ENCODE results near the gene C11orf65.

Gene C11orf65

DNA sequence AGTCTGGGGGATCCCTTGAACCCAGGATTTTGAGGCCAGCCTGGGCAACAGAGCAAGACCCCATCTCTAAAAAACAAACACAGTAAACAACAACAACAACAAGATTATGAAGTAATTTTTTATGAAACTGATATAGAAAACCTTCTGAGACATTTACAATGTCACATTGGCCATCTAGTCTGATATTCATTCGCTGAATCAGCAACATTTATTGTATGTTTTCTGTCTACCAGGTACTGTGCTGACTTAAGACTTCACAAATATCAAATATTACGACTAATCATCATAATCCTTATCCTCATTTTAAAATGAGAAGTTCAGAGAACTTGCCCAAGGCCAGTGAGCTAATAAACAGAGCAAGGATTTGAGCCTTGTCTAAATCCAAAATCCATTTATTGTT, 123.6 kb downstream of the C11orf65 start:
- no peak for TF ChIP-seq ZFX (IDR thresholded peaks at IDR 0.05; ENCODE audit: borderline replicate concordance)
- no peak overlapping the region for H3K27ac ChIP-seq

DNA sequence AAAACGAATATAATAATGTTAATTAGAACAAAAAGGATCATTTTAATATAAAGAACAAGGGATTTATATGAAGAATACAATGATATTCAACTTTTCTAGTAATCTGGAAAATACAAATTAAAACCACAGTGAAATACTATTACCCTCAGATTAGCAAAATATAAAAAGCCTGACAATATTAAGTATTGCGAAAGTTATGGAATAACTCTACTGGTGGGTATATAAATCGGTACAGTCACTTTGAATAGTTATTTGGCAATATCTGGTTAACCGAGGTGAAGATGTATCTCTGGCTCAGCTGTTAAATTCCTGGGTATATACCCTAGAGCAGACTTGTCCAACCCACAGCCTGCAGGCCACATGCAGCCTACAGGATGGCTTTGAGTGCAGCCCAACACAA, 125.7 kb downstream of the C11orf65 start:
- TF ChIP-seq, protein P1, sequence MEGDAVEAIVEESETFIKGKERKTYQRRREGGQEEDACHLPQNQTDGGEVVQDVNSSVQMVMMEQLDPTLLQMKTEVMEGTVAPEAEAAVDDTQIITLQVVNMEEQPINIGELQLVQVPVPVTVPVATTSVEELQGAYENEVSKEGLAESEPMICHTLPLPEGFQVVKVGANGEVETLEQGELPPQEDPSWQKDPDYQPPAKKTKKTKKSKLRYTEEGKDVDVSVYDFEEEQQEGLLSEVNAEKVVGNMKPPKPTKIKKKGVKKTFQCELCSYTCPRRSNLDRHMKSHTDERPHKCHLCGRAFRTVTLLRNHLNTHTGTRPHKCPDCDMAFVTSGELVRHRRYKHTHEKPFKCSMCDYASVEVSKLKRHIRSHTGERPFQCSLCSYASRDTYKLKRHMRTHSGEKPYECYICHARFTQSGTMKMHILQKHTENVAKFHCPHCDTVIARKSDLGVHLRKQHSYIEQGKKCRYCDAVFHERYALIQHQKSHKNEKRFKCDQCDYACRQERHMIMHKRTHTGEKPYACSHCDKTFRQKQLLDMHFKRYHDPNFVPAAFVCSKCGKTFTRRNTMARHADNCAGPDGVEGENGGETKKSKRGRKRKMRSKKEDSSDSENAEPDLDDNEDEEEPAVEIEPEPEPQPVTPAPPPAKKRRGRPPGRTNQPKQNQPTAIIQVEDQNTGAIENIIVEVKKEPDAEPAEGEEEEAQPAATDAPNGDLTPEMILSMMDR (IDR thresholded peaks at IDR 0.05) = no peak
- no peak for TF ChIP-seq ZFX (IDR thresholded peaks at IDR 0.05; ENCODE audit: borderline replicate concordance)
- peak overlapping the region; percentile 29; the same call in 1 of the 2 replicates for H3K27ac ChIP-seq

DNA sequence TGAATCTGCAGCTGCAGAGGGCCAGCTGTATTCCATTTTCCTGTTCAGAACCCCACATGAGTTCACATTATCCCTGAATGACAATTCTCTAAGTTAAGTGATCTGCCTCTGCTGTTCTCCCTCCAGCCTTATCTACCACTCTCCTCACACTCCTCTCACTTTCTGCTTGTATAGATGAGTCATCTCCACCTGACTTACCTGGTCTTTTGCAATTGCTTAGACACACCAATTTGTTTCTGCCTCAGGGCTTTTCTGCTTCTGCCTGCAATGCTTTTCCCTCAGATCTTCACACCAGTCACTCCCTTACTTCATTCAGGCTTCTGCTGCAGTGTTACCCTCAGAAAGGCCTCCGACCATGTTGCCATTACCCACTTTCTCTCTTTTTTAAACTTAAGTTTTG, 126.4 kb downstream of the C11orf65 start:
- TF ChIP-seq ZFX (IDR thresholded peaks at IDR 0.05; ENCODE audit: borderline replicate concordance) = no peak
- TF ChIP-seq, protein P1 (IDR thresholded peaks at IDR 0.05) = no peak
- peak overlapping the region; percentile 29 for H3K27ac ChIP-seq

DNA sequence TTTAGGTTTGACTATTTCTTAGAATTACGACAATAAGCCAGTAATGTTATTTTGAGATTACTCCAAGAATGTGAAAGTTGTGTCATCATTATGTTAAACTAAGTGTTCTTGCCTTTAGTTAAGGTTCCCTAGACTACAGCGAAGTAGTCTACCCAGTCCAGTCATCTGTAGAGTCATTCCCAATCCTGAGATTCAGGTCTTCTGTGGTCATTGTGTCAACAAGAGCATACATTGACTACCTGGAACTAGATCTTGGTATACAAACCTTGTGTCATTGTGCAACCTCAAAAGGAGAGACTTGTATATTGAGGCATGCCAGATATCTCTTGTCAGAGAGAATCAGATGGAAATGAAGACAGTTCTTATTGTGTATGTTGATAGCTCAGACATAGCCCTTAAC, 128.6 kb downstream of the C11orf65 start:
- TF ChIP-seq ZFX (IDR thresholded peaks at IDR 0.05; ENCODE audit: borderline replicate concordance) = no peak
- TF ChIP-seq, protein P1 (IDR thresholded peaks at IDR 0.05) = no peak
- no peak overlapping the region for H3K27ac ChIP-seq

DNA sequence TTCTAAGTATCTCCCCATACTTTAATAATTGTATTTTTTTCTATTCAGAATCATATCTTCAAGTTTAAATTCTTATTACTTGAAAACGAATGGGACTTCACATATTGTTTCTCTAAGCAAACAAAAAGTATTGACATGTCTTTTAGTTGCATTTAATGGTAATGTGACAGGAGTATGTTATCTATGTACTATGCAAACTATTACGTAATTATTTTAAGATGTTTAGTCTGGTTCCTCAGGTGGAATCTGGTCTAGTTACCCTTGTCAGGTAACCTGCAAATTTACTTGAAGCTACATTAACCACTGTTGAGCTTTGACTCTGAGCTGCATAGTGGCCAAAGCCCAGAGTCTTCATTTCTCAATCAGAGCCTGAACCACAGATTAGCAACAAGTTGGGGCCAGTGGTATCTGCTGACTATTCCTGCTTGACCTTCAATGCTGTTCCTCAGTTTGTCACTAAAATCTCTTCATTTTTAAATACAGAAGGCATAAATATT, 133.9 kb downstream of the C11orf65 start:
- no peak overlapping the region for H3K27ac ChIP-seq
- TF ChIP-seq, protein P1 (IDR thresholded peaks at IDR 0.05) = no peak
- TF ChIP-seq ZFX (IDR thresholded peaks at IDR 0.05; ENCODE audit: borderline replicate concordance) = no peak

All from 22Rv1 (cell line).